GM18861 (cell line): ENCODE measurements around the gene CARD14.
"Not testable (repeated sequence)": the region's sequence is repeated elsewhere in the genome, so short reads cannot be mapped to it uniquely, and the experiment has no call there.

ENCODE experiments used
- ATAC-seq: cut with Tn5 transposase; IDR thresholded peaks from one replicate; pipeline ENCODE4 v1.9.1; 2021; ENCODE audit not compliant: unreplicated experiment

CARD14 gene

GRCh38 chr17:80223142-80223815 lies 53.4 kb downstream of the CARD14 start:
- ATAC-seq = no peak

- no peak for ATAC-seq
These were observed 54.1 kb downstream of the CARD14 start for GRCh38 chr17:80223838-80224497.

GRCh38 chr17:80224683-80225082 lies 54.9 kb downstream of the CARD14 start:
- no peak for ATAC-seq

- no peak for ATAC-seq
These were observed 55.4 kb downstream of the CARD14 start for GRCh38 chr17:80225230-80225629.

- ATAC-seq = no peak
These were observed 57.3 kb downstream of the CARD14 start for GRCh38 chr17:80227156-80227555.

- no peak for ATAC-seq
These were observed 57.8 kb downstream of the CARD14 start for GRCh38 chr17:80227666-80228065.

GRCh38 chr17:80228477-80228876 lies 58.6 kb downstream of the CARD14 start:
- ATAC-seq = no peak

GRCh38 chr17:80229011-80229410 lies 59.2 kb downstream of the CARD14 start:
- ATAC-seq = no peak

- ATAC-seq = no peak
These were observed 62.6 kb downstream of the CARD14 start for GRCh38 chr17:80232438-80232837.

- ATAC-seq = no peak
These were observed 63.4 kb downstream of the CARD14 start for GRCh38 chr17:80233202-80233601.

GRCh38 chr17:80236911-80237310 lies 67.1 kb downstream of the CARD14 start:
- no peak for ATAC-seq

- no peak for ATAC-seq
These were observed 67.6 kb downstream of the CARD14 start for GRCh38 chr17:80237386-80237785.

GRCh38 chr17:80242505-80242904 lies 72.7 kb downstream of the CARD14 start:
- ATAC-seq = no peak

- ATAC-seq = no peak
These were observed 74.0 kb downstream of the CARD14 start for GRCh38 chr17:80243526-80244433.

- ATAC-seq = not testable (repeated sequence)
These were observed 74.6 kb downstream of the CARD14 start for GRCh38 chr17:80244448-80244847.

GRCh38 chr17:80244871-80245509 lies 75.2 kb downstream of the CARD14 start:
- no peak for ATAC-seq

GRCh38 chr17:80245566-80246265 lies 75.9 kb downstream of the CARD14 start:
- ATAC-seq = no peak

- ATAC-seq = no peak
These were observed 76.4 kb downstream of the CARD14 start for GRCh38 chr17:80246266-80246681.

GRCh38 chr17:80246726-80247125 lies 76.9 kb downstream of the CARD14 start:
- ATAC-seq = no peak

GRCh38 chr17:80247561-80247960 lies 77.7 kb downstream of the CARD14 start:
- ATAC-seq = no peak
